BJ (cell line): ENCODE measurements around the gene LYST. TPM values are rescaled to one million over a fixed set of nuclear protein-coding genes. Genes with fewer than 3 reads are reported as not detected.

Experiments
- CTCF ChIA-PET: fragments of 350-600 bp; formaldehyde crosslinking; extraction: SDS; loops from one replicate; lab custom pipeline; 2021; ENCODE audit warnings: antibody characterized with exemption, inconsistent platforms; lab: Yijun Ruan, JAX
- POLR2A ChIA-PET: fragments of 300-600 bp; sonication (Branson Sonifier 250); formaldehyde crosslinking; extraction: SDS; loops from one replicate; lab custom pipeline; 2021; ENCODE audit warnings: antibody characterized with exemption; lab: Charles Lee
- DNase-seq: peaks from one replicate; pipeline ENCODE4 v3.0.0-alpha.2; 2011; ENCODE audit warnings: low read depth
- H3K27me3 ChIP-seq: 2 replicates; pipeline ENCODE4 v1.6.0; 2011; ENCODE audit warnings: low read length; ENCODE audit not compliant: control insufficient read depth, insufficient read depth
- H3K36me3 ChIP-seq: 2 replicates; pipeline ENCODE4 v1.5.1; 2011; ENCODE audit warnings: low read length; ENCODE audit not compliant: control insufficient read depth, insufficient read depth
- H3K4me3 ChIP-seq: 2 replicates; pipeline ENCODE4 v1.5.1; 2011; ENCODE audit warnings: low read depth, mild to moderate bottlenecking, control low read depth, low read length
- CTCF ChIP-seq: IDR thresholded peaks from 2 replicates; pipeline ENCODE4 v1.5.1; 2011; ENCODE audit warnings: low read depth, mild to moderate bottlenecking, control low read depth, inconsistent platforms, low read length, moderate library complexity; ENCODE audit not compliant: insufficient read depth
- polyA plus RNA-seq: library from polyadenylated mRNA; depleted of rRNA; stranded (reverse); fragments of >200 nt; gene quantifications from 2 replicates; pipeline ENCODE4 v1.2.3, GENCODE V29; 2011

LYST gene
- polyA plus RNA-seq, 1 experiment, result 7.2 TPM

- no peak for TF ChIP-seq CTCF
- Histone ChIP-seq H3K27me3 (no peaks in the 10 kb centered on the region), H3K36me3 (peaks cover 3% of the 10 kb centered on the region), H3K4me3 (no peak overlapping the region)
- POLR2A ChIA-PET, result no interaction called here
- CTCF ChIA-PET, result interaction anchor here (0.7 to 1.5 kb wide), 4 partner anchors 69 to 671 kb away, joined by 3 to 5 read pairs (median 3); no protein-coding TSS in a partner anchor
- DNase-seq, result no peak
Measured at GRCh38 chr1:235776396-235776795, 90.3 kb downstream of the LYST start.

- peaks cover 3% of the 10 kb centered on the region for H3K36me3 ChIP-seq
- ChIA-PET POLR2A (no interaction called here), CTCF (no interaction called here)
- no peak overlapping the region for H3K4me3 ChIP-seq
- TF ChIP-seq CTCF, result no peak
- no peak for DNase-seq
- H3K27me3 ChIP-seq, result no peaks in the 10 kb centered on the region
Measured at GRCh38 chr1:235775246-235775860, 91.4 kb downstream of the LYST start.

- no peak overlapping the region for H3K4me3 ChIP-seq
- no peak for DNase-seq
- no peaks in the 10 kb centered on the region for H3K27me3 ChIP-seq
- TF ChIP-seq CTCF, result no peak
- peaks cover 1% of the 10 kb centered on the region; the same call in 1 of the 2 replicates for H3K36me3 ChIP-seq
- POLR2A ChIA-PET, result no interaction called here
- CTCF ChIA-PET, result no interaction called here
Measured at GRCh38 chr1:235767795-235768194, 98.9 kb downstream of the LYST start.

- no peak for DNase-seq
- ChIA-PET POLR2A (no interaction called here), CTCF (no interaction called here)
- Histone ChIP-seq H3K4me3 (no peak overlapping the region), H3K36me3 (no peaks in the 10 kb centered on the region), H3K27me3 (no peaks in the 10 kb centered on the region)
- TF ChIP-seq CTCF, result no peak
Measured at GRCh38 chr1:235766794-235767285, 99.9 kb downstream of the LYST start.

- TF ChIP-seq CTCF, result no peak
- no peak for DNase-seq
- Histone ChIP-seq H3K36me3 (peaks cover 3% of the 10 kb centered on the region), H3K4me3 (no peak overlapping the region), H3K27me3 (no peaks in the 10 kb centered on the region)
- CTCF ChIA-PET, result interaction anchor here (0.7 to 1.5 kb wide), 3 partner anchors 19 to 208 kb away, joined by 3 to 4 read pairs (median 4); no protein-coding TSS in a partner anchor
- POLR2A ChIA-PET, result interaction anchor here (0.6 kb wide), 1 partner anchor 9 kb away, joined by 6 read pairs; no protein-coding TSS in a partner anchor
Measured at GRCh38 chr1:235763962-235764361, 102.7 kb downstream of the LYST start.
